SK-N-MC (cell line): ENCODE results near the gene PAPPA2.
"Not testable (repeated sequence)": the region's sequence is repeated elsewhere in the genome, so short reads cannot be mapped to it uniquely, and the experiment has no call there.

Experiments
- DNase-seq: peaks from one replicate; pipeline ENCODE4 v3.0.0-alpha.2; 2011; ENCODE audit warnings: low read depth, low spot score
- H3K27ac ChIP-seq: fragments of 200-600 bp; sonication (generic); 2 replicates; pipeline ENCODE4 v1.5.1; 2016; ENCODE audit warnings: mixed run types
- H3K36me3 ChIP-seq: fragments of 200-600 bp; sonication (generic); 2 replicates; pipeline ENCODE4 v1.6.1; 2017; ENCODE audit warnings: antibody characterized with exemption, low read length, mixed read lengths; ENCODE audit not compliant: insufficient read depth
- H3K4me3 ChIP-seq: fragments of 200-600 bp; sonication (generic); 2 replicates; pipeline ENCODE4 v1.5.1; 2016
- H3K9ac ChIP-seq: fragments of 200-600 bp; sonication (generic); 2 replicates; pipeline ENCODE4 v1.8.0; 2017; ENCODE audit warnings: mixed run types, mixed read lengths; ENCODE audit not compliant: insufficient read length
- H3K9me3 ChIP-seq: fragments of 200-600 bp; sonication (generic); 2 replicates; pipeline ENCODE4 v1.6.1; 2017; ENCODE audit warnings: low read depth, mild to moderate bottlenecking, antibody characterized with exemption, low read length, moderate library complexity, mixed read lengths
- EZH2 ChIP-seq: fragments of 200-600 bp; sonication (generic); IDR thresholded peaks from one replicate; pipeline ENCODE4 v1.6.1; 2017; ENCODE audit warnings: antibody characterized with exemption
- FOXP2 ChIP-seq: optimal IDR thresholded peaks from 2 replicates; pipeline ENCODE3; 2011; ENCODE audit warnings: mild to moderate bottlenecking, moderate library complexity; ENCODE audit not compliant: insufficient read depth; ENCODE audit errors: extremely low read length, control extremely low read depth
- POLR2AphosphoS5 ChIP-seq: IDR thresholded peaks from 2 replicates; pipeline ENCODE4 v1.6.1; 2012; ENCODE audit warnings: mild to moderate bottlenecking, low read depth, low read length, borderline replicate concordance

PAPPA2 gene

GRCh38 chr1:176619261-176619660 is 156.3 kb downstream of the PAPPA2 start:
- no peak for DNase-seq
- H3K4me3 ChIP-seq, result no peak overlapping the region
- no peaks in the 10 kb centered on the region for H3K9me3 ChIP-seq
- H3K36me3 ChIP-seq, result no peaks in the 10 kb centered on the region
- H3K27ac ChIP-seq, result no peak overlapping the region
- no peak overlapping the region for H3K9ac ChIP-seq
- no peak for TF ChIP-seq FOXP2

- H3K9me3 ChIP-seq, result no peaks in the 10 kb centered on the region
- no peak overlapping the region for H3K9ac ChIP-seq
- H3K27ac ChIP-seq, result no peak overlapping the region
- TF ChIP-seq FOXP2 (no peak), EZH2 (no peak), POLR2AphosphoS5 (no peak)
- DNase-seq, result no peak
- H3K36me3 ChIP-seq, result no peaks in the 10 kb centered on the region
- H3K4me3 ChIP-seq, result no peak overlapping the region
Measured at GRCh38 chr1:176625365-176625764, 162.4 kb downstream of the PAPPA2 start.

DNA sequence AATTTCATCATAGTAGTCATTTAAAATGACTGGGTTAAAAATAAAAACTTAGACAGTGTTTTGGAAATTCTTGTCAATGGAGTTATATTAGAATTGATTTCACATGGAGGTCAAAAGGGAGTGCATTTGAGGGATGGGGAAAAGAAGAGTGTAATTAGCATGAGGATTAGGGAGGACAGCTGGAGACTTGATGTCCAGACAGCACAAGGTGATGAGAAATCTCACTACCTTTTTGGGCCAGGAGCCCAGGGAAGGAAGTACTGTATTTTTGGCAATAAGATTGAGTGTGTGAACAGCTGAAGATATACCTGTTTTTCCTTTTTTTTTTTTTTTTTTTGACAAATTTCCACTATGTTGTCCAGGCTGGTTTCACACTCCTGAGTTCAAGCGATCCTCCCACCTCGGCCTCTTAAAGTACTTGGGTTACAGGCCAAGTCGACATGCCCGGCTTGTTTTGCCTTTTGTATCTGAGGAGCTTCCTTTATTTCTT is 163.6 kb downstream of the PAPPA2 start:
- no peak for TF ChIP-seq FOXP2
- DNase-seq, result no peak
- Histone ChIP-seq H3K9ac (no peak overlapping the region), H3K36me3 (no peaks in the 10 kb centered on the region), H3K9me3 (no peaks in the 10 kb centered on the region), H3K27ac (no peak overlapping the region), H3K4me3 (no peak overlapping the region)

DNA sequence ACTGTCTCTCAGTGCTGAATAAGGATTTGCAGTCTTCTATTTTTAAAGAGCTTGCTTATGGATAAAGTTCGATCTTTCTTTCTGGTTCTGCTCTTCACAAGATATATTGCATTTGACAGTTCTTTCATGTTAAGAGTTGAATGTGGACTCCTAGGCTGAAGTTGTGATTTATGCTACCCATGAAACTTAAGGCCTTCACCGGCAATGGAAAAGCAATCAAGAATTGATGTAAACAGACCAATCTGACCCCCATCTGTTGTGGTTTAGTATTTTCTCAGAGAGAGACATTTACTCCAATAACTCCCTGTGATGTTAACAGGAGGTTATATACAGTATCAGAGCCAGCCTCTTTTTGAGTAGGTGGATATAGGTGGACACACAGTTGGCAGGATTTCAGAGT is 165.8 kb downstream of the PAPPA2 start:
- no peak for DNase-seq
- H3K9me3 ChIP-seq, result no peaks in the 10 kb centered on the region
- no peak overlapping the region for H3K4me3 ChIP-seq
- H3K36me3 ChIP-seq, result no peaks in the 10 kb centered on the region
- H3K27ac ChIP-seq, result no peak overlapping the region
- no peak for TF ChIP-seq POLR2AphosphoS5
- TF ChIP-seq FOXP2, result no peak
- TF ChIP-seq EZH2, result no peak
- H3K9ac ChIP-seq, result no peak overlapping the region

DNA sequence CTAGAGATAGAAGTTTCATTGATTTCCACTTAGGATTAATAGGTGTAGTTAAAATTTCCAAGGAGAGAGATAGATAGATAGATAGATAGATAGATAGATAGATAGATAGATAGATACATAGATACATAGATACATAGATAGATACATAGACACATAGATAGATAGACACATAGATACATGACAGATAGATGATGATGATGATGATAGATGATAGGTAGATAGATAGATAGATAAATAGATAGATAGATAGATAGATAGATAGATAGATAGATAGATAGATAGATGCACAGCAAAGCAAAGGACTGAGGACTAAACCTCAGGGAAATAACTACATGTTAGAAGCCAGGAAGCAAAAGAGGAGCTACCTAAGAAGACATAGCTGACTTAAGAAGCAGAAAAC is 171.8 kb downstream of the PAPPA2 start:
- DNase-seq, H3K27ac ChIP-seq, H3K36me3 ChIP-seq, H3K4me3 ChIP-seq, H3K9me3 ChIP-seq, H3K9ac ChIP-seq: not testable (repeated sequence)

DNA sequence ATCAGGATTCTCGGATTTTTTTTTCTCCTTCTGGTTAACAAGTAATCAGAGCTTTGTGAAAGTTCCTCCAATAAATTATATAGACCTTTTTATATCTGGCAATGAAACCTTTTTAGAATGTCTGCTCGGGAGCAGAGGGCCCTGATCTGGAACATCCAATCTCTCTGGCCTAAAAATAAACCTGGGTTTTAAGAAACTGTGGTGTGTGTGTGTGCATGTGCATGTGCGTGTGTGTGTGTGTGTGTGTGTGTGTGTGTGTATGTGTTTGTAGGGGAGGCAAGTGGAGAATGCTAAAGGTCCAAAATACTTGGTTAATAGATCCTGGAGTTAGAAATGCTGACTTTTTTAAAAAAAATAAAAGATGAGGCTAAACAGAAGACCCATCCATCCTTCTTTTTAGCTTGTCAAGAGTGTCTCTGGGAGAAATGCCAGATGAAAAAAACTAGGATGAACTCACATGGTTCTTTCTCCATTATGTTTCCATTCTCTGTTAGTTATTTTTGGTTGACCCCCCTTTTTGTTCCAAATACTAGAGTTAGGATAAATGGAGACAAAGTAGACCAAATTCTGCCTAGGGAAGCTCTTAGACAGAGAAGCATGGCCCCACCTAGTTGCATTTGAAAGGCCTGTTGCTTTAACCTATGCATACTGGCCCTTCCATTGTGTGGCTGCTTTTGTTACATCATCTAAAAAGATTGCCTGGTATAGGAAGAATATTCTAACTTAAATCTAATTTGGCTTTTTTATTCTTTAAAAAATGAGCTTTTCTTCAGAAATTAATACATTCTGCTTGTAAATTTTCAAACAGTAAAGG is 175.9 kb downstream of the PAPPA2 start:
- Histone ChIP-seq H3K9me3 (no peaks in the 10 kb centered on the region), H3K9ac (no peak overlapping the region), H3K27ac (no peak overlapping the region), H3K36me3 (no peaks in the 10 kb centered on the region), H3K4me3 (no peak overlapping the region)
- TF ChIP-seq POLR2AphosphoS5 (no peak), FOXP2 (no peak), EZH2 (no peak)
- DNase-seq, result no peak

DNA sequence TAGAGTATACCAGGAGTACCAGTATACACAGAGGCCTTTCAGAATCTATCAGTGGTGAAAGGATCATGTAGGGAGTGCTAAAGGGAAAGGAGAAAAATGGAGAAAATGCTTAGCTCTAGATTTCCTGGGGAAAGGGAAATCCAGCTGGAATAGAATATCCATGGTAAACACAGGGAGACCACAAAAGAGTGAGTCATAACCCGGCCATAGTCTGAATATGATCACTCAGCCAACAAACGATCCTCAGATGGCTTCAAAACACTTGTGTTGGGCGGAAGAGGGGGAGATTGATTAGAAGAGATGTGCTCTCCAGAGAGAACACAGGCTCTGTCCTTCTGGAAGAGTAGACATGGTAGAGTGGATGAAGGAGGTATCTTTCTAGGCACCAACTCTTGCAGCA is 180.6 kb downstream of the PAPPA2 start:
- H3K9me3 ChIP-seq, result no peaks in the 10 kb centered on the region
- H3K27ac ChIP-seq, result no peak overlapping the region
- no peak overlapping the region for H3K9ac ChIP-seq
- H3K36me3 ChIP-seq, result no peaks in the 10 kb centered on the region
- no peak overlapping the region for H3K4me3 ChIP-seq
- no peak for TF ChIP-seq EZH2
- TF ChIP-seq FOXP2, result no peak
- no peak for TF ChIP-seq POLR2AphosphoS5
- no peak for DNase-seq

GRCh38 chr1:176648556-176648955 is 185.6 kb downstream of the PAPPA2 start:
- TF ChIP-seq EZH2 (no peak), POLR2AphosphoS5 (no peak), FOXP2 (no peak)
- H3K4me3 ChIP-seq, result no peak overlapping the region

DNA sequence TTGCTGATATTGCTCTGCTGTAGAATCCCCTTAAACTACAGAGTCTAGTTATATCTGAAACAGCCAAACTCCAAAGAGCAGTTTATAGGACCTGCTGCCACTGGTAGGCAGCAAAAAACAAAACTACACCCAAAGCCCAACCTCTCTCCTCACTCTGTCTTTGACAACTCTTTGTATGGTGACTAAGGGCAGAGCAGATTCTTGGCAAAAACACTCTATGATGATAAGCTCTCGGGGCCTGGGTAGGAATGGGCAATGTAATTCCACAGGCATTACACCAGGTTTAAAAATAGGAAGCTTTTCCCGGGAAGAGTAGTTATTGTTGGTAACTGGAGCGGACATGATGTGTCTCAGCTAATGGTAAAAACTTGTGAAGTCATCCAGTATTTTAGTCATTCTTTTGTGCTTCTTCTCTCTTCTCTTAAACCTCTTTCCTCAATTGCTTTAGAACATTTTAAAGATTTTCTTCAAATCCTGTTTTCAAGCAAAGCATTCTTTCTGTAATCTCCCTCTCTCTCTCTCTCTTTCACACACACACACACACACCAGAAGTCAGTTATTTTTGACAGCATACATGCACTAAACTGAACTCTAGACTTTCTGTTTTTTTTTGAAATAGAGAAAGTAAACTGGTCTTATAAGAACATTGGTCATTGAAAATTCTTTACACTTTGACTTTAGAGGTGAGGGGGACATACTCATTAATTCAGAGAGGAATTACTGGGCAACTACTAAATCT is 193.5 kb downstream of the PAPPA2 start:
- no peak overlapping the region for H3K9ac ChIP-seq
- no peak for DNase-seq
- no peaks in the 10 kb centered on the region for H3K9me3 ChIP-seq
- no peaks in the 10 kb centered on the region for H3K36me3 ChIP-seq
- no peak overlapping the region for H3K27ac ChIP-seq
- TF ChIP-seq EZH2, result no peak
- no peak for TF ChIP-seq FOXP2
- no peak for TF ChIP-seq POLR2AphosphoS5
- no peak overlapping the region for H3K4me3 ChIP-seq

More at GRCh38 chr1:176648556-176648955, 185.6 kb downstream of the PAPPA2 start:
- H3K9me3 ChIP-seq, result no peaks in the 10 kb centered on the region
- no peak overlapping the region for H3K9ac ChIP-seq
- no peaks in the 10 kb centered on the region for H3K36me3 ChIP-seq
- H3K27ac ChIP-seq, result no peak overlapping the region
- no peak for DNase-seq

- H3K4me3 ChIP-seq, result no peak overlapping the region
- TF ChIP-seq FOXP2 (no peak), EZH2 (no peak), POLR2AphosphoS5 (no peak)
- no peak overlapping the region for H3K9ac ChIP-seq
- no peaks in the 10 kb centered on the region for H3K36me3 ChIP-seq
- no peaks in the 10 kb centered on the region for H3K9me3 ChIP-seq
- no peak for DNase-seq
- no peak overlapping the region for H3K27ac ChIP-seq
Measured at GRCh38 chr1:176669782-176670181, 206.8 kb downstream of the PAPPA2 start.
